NCI-H2107 treated with DMSO at 0.1 percent for 48 hours (cell line): ENCODE data around the gene C4orf50.

Experiments used
- DNase-seq: peaks from one replicate; lab custom pipeline; 2025; ENCODE audit not compliant: unreplicated experiment; lab: John Stamatoyannopoulos, UW

The C4orf50 gene

DNA sequence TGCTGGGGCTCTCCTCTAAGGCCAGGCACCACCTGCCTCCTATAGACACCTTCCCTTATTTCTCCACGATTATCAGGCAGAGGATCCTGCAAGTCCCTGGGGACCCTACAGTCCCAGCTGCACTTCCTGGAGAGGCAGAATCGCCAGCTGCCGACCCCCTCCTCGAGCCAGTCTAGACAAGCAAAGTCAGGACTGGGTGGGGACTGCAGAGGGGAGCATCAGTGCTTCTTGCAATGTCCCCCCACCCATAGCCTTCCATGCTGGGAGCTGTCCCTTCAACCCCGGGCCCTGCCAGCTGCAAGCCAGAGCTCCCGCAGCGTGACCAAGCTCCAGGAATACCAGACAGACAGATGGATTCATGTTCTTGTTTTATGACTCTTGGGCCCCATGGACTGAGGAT lies 124.0 kb downstream of the C4orf50 start:
- DNase-seq: no peak

DNA sequence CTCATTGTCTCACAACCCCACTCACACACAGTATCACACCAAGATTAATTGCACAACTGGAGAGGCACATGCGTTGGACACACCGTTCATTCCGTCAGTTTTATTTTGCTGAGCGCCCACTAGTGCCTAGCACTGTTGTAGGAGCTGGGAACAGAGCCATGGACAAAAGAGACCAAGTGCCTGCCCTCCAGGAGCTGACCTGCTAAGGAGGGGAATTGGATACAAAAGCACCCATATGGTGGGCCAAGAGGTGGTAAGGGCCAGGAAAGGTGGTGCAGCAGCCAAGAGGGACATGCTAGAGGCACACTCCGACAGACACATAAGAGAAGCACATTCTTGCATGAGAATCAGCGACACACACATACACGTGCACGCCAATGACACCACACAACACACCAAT lies 124.6 kb downstream of the C4orf50 start:
- DNase-seq: no peak

DNA sequence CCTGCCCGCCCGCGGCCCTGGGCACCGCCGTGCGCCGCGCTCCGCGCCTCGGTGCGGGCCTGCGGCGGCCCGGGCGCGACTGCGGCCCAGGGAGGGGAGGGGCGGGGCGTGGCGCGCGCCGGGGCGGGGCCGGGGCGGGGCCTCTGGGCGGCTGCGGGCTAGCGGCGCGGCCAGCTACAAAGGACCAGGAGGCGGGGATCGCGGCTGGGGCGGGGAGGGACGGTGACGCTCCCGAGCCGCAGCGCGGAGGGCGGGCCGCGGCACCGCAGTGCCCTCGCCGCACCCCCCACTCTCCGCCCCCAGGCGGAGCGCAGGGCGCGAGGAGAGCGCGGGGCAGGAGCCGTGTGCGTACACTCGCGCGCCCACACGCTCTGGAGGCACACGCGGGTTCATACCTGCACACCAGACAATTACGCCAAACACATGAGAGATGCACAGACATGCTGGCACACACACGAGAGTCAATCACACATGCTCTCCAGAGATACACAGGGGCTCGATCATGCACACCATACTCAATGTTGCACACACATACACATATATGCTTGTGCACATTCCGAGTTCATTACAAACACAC lies 125.1 kb downstream of the C4orf50 start, which contains the start of gene CRMP1:
TSS of gene CRMP1 (minus strand) at position 83 of the 577 bp plus-strand sequence. CDS start 117 bp downstream, outside the sequence.
- DNase-seq: peak; percentile 20

DNA sequence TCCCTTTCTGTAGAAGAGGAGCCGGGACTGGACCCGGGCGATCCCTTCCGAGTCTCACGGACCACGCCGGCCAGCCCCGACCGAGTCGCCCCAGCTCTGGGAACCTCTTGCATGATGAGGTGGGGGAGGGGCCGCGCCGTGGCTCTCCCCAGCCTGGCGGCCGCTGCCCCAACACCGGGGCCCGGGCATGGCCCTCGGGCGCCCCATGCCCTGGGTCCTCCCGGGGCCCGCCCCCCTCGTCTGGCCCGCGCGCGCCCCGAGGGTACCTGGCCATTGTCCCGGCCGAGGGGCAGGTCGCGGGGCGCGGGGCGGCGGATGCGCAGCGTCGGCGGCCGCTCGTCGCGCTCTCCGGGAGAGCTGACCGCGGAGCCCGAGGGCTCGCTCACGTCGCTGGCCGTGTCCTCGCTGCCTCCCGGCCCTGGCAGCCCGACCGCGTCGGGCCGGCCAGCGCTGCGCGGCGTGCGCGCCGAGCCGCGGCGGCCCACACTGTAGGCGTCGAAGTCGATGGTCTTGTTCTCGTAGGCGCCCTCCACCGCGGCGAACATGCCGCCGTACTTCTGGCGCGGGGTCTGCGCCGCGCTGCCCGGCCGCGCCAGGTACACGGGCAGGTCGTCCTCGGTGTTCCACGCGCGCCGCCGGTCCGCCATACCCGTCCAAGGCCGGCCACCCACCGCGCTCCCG lies 125.8 kb downstream of the C4orf50 start:
- no peak for DNase-seq

DNA sequence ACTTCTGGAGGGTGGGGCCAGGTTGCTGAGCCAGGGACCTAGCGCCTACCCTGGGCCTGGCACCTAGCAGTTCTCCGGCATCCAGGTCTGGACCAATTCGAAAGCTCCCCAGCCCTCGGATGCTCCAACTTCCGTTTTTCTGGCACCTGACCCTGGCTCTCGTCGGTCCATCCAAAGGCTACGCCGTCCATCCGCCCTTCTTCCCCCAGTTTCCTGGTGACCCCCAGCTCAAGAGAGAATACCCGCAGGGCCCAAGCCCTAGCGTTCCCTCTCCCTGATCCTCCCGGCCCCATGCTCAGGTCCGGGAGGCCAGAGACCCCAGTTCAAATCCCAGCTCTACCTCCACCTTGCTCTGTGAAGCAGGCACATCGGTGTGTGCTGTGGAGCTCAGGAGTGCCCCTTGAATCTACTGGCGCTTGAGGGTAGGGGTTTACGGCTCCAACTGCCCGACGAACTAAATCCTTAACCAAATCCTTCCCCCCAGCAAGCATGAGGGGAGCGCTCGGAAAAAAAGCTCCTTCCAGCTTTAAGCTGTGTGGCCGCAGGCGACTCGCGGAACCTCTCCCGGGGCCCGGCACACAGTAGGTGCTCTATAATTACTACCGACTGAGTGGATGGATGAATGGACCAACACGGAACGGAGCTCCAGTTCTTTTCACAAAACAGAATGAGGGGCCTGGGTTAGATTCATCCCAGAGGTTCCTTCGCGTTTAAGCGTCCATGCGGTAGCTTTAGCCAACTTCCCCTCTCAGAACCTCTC lies 126.5 kb downstream of the C4orf50 start:
- DNase-seq: no peak

DNA sequence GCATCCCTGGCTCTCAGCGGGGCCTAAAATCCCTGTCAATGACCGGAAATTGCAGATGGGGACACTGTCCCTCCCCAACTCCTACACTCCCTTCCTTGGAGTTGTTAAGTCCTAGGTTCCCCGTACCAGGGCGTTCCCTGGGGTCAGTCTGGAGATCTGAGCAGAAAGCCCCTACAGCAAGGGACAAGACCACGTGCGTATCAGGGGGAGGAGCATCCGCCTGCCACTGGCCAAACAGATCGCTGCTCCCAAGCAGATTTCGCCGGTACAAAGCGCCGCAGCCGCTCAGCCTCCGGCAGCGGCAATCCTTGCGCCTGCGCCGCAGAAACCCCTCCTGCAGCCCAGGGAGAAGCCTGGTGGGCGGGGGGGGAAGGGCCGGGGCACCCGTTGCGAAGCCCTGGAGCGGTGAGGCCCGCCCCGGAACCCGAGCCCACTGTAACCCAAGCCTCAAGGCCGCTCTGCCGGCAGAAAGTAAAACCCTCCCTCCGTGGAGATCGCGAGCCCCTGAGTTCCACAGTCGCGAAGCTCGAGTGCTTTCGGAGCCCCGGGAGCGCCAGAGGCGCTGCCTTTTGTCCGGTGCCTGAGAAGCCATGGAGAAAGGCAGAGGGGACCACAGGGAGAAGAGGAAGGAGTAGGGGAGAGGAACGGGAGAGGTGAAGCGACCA lies 128.0 kb downstream of the C4orf50 start:
- DNase-seq: peak; percentile 35

DNA sequence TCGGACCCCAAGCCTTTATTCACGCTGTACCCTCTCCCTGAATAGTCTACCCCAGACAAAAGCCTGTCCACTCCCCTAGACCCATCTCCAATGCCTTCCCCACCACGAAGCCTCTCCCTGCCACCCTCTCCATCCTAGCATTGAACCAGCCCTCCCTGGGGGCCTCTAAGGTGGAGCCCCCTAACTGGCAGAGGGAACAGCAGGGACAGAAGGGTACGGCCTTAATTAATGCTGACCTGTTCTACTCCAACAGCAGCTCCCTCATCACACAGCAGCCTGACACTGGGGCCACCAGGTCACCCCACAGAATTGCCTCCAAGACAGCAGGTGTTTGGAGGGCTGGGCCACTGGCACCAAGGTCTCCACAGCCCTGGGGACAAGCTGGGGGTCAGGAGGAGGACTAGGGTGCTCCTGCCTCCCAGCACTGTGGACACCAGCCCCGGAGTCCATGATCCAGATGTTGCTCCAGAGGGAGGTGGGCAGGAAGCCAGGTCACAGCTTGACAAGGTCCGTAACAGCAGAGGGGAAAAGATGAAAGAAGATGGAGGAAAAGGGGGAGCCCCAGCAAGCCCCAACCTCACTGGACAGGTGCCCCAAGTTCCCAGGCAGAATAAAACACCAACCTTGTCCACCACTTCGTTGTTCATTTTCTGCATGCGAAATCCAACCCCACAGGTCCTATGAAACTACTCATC lies 129.1 kb downstream of the C4orf50 start:
- DNase-seq: no peak

DNA sequence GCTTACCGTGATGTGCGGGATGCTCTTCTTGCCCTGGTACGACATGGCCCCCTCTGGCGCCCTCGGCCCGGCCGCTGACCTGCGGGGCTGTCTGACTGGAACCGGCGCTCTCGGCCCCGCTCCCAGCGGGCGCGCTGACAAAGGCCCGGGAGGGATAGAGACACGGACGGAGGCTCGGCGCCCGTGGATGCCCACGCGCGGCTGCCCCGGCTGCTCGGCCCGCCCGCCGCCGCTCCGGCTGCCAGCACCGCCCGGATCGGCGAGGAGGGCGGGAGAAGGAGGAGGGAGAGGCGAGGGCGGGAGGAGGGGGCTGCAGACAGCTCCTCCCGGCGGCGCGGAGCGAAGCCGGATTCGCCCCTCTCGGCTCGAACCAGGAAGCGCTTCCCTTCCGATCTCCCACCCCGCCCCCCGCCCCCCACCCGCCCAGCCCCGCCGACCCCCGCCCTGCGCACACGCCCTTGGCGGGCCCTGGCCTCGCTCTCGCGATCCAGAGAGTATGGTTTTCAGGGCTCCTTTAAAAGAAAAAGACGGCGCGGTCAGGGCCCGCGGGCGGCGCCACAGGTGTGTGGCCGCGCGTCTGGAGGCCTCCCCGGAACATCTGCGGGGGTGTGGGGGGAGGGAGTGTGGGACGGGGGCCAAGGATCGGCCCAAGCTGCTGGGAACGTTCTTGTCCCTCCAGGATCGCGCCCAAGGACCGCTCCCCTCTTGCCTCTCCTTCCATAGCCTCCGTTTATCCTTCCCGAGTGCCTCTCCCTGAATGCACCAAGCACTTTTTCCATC lies 129.8 kb downstream of the C4orf50 start:
- no peak for DNase-seq

DNA sequence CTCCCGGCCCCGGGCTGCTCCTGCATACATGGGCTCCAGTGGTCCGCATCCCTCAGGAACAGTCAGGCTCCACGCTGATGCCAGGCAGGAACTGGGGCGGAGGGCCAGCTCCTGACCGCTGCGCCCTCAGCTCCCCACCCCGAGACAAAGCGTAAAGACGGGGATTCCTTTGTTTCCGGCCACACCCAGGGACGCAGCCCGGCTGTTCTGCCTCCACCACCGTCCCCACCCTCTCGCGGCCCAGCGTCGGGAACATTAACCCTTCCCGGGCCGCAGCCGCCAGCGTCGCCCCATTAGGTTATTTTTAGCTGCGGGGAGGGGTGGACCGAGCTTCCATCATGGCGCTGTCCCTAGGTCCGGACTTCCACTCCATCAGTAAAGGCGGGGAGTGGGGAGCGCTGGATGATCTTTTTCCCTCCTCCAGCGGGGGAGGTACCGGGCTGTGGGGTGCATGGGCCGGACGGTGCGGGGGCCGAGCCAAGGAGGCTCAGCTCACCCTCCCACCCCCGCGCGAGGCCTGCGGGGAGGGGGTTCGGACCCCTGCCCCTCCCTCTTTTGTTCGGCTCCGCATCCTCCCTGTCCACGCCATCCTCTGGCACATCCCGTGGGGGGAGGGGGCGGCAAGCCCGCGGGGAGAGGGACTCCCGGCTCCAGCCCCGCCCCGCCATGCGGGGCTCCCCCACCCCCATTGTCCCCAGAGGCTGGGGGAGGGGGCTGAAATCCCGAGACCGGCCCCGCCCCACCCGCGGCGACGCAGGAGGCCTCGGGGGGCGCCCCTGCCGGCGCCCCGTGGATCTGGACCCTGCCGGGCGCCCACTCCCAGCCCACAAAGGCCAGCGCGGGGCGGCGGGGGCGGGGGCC lies 130.6 kb downstream of the C4orf50 start:
- DNase-seq: no peak

DNA sequence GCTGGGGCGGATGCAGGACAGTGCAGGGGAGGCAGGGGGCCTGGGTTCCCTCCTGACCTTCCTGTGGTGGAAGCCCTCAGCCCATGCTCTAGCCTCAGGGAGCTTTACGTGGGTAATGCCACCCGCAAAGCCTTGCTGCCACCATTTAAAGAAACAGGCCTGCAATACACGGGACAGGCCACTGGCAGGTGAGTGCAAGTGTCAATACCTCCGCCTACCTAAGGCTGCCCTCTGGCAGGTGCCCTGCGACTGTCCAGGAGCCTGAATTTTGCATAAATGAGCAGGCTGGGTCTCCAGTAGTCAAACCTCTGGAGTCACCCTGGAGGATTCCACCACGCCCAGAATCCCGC lies 131.2 kb downstream of the C4orf50 start:
- no peak for DNase-seq

DNA sequence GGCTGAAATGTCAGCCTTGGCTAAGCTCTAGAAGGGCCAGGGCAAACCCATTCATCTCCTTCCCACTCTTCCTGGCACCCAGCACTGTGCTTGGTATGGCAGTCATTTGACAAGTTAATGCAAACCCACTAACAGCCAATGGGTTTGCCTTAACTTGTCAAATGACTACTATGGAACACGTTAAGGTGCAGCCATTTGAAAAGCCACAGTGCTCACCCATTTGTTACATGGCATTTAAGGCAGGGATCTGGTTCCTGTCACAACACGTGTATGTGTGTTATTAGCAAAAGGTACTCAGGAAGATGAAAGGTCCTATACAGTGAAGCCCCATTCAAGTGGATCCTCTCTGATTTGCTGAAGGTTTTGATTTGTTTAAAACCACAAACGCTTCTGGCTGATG lies 132.5 kb downstream of the C4orf50 start:
- DNase-seq: peak; percentile 17

DNA sequence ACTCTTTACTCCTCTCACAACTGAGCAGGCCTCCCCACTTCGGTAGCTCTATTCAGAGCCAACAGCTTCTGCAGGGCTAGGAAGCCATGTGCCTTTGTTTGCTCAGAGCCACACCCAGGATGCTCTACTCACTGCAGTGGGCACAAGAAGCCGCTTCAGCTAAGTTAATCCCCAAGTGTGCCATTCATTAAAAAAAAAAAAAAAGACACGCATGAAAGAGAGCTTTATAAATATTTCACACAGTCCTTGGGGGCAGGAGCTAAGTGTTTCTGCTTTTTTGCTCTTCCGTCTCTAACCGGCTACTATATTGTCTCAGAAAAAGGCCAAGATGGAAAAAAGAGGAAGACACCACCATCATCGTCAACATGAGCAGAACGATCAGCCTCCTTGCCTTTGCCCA lies 133.4 kb downstream of the C4orf50 start:
- no peak for DNase-seq

DNA sequence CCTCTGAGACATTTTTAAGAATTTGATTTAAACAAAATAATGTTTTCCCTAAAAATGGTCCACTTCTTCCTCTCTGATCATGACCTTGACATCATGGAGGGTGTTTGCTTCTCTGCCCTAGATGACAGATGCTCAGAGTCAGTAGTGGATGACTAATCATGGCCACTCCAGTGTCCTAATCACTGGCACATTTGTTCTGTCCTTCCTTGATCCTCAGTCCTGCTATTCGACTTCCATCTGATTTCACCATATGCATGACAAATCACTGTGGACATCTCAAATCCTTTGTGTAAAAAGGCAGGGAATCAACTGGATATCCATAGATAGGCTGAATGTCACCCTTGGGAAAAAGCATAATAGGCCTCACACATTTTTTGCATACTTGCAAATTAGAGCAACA lies 134.3 kb downstream of the C4orf50 start:
- no peak for DNase-seq

DNA sequence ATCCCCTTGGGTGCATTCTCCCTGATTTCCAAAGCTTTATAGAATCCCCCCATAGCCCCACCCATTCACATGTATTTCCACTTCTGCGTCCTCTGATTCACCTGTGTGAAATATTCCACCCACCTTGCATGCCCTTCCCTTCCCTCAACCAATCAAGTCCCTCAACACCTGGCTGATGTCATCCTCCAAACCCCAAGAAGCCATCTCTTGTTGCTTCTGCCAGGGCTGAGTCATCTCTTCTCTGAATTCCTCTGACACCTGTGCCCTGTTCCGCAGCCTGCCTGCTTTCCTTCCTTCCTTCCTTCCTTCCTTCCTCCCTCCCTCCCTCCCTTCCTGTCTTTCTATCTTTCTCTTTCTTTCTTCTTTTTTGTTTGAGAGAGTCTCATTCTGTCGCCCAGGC lies 135.3 kb downstream of the C4orf50 start:
- DNase-seq: no peak

DNA sequence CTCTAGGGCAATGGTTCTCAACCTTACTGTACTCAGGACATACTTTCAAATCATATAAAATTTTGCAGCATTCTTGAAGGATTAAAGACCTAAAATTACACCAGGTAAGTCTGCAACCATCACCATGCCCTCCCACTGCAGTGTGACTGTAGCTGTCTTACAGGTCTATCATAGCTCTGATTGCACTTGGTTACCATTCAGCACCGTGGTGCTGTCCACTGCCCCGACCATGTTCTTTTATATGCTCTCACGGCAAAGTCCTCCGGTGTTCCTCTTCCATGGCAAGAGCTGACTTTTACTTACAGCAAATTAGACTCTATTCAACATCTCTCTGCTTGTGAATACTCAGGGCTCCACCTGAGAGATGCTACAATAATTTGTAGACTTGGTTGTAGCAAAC lies 136.9 kb downstream of the C4orf50 start:
- no peak for DNase-seq

DNA sequence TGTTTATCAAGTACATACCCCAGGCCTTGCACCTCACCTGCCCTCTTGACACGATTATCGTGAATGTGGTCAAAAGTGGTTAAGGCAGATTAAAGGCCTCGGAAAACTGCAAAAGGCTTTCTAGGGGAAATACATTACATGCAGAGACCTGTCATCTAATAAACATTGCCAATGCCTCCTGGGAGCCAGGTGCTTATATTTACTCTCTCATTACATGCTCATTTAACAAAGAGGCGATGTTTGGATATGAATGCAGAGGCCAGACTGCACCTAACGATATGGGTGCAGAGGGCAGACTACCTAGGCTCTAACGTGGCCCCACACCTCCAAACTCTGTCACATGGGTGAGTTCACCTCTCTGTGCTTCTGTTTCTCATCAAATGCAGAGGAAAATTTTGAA lies 139.9 kb downstream of the C4orf50 start:
- no peak for DNase-seq

DNA sequence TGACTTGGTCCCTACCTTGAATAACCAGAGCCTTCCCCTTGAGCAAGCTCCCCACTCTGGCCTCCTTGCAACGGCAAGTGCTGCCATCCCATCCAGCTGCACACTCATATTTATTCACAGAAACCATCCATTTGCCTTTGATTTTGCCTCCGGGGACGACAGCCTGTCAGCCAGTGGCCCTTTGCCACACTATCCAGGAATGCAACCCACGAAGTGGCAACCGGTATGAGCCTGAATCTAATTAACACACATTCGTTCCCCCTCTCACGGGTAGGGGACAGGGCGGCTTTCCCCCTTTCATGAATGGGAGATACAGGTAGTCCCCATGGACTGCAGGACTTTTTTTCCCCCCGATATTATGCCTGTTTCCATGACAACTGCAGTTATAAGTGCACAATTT lies 140.8 kb downstream of the C4orf50 start:
- no peak for DNase-seq

DNA sequence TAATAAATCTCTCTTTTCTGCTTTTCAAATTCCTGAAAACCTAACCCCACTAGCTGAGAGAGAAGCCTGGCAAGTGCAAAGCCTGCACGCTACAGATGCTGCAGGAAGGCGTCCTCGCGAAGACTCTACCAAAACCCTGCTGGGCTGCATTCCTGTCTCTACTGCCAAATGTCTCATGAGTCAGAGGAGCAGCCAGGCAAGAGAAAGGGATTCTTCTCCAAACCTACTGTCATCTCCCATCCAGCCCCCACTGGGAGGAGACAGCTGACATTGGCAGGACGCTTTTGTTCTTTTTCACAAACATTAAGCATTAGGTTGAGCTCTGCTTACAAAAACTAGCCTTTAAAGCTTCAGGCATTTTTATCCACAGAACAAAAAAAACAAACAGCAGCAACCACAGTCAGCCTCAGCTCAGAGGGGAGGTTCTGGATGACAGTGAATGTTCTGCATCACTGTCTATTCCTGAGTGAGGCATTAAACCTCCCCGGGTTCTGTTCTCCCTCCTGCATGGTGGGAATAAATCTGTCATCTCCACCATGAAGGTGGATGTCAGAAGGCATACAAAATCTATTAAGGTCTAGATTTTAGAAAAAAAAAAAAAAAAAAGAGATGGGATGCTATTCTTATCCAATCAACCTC lies 143.3 kb downstream of the C4orf50 start:
- DNase-seq: no peak

DNA sequence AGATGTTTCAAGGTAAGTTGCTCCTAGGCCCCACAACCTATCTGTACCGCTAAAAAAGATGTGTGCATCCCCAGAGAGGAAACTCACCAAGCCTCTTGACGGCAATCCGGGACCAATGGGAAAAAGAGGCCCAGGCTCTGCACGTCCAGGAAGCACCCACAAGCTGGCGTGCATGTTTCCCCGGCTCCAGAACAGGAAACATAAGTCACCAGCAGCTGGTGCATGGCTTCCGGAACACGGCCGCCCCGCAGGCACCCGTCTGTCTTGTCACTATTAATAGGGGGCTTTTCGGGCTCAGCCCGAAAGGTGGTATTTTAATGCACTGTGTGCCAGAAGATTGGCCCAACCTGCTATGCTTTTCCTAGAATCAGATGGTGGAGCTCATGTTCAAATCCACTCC lies 147.5 kb downstream of the C4orf50 start:
- DNase-seq: no peak
